Calu3 (cell line): ENCODE results near the gene MYADML2. TPM values are rescaled to one million over a fixed set of nuclear protein-coding genes. Genes with fewer than 3 reads are reported as not detected.

Experiments
- BruUV-seq: library from RNA; stranded (reverse); fragments of 400-500 nt; replicated peaks from 2 replicates; lab custom pipeline; 2021; lab: Mats Ljungman, UMichigan
- CTCF ChIA-PET: fragments of 300-600 bp; sonication (Branson Sonifier 250); formaldehyde crosslinking; loops from one replicate; lab custom pipeline; 2022; ENCODE audit warnings: antibody characterized with exemption; lab: Charles Lee
- DNase-seq: peaks from one replicate; pipeline ENCODE4 v3.0.0; 2022
- H3K27ac Mint-ChIP-seq: one replicate; pipeline ENCODE4 v1.8.0; 2022; ENCODE audit warnings: mixed read lengths; ENCODE audit not compliant: unreplicated experiment
- H3K27me3 Mint-ChIP-seq: one replicate; pipeline ENCODE4 v1.8.0; 2022; ENCODE audit warnings: mixed read lengths; ENCODE audit not compliant: unreplicated experiment
- H3K36me3 Mint-ChIP-seq: one replicate; pipeline ENCODE4 v1.8.0; 2022; ENCODE audit warnings: mild to moderate bottlenecking, moderate library complexity, mixed read lengths; ENCODE audit not compliant: insufficient read depth, unreplicated experiment
- H3K4me1 Mint-ChIP-seq: one replicate; pipeline ENCODE4 v1.8.0; 2022; ENCODE audit warnings: mild to moderate bottlenecking, low read depth, mixed read lengths; ENCODE audit not compliant: unreplicated experiment
- H3K4me3 Mint-ChIP-seq: one replicate; pipeline ENCODE4 v1.8.0; 2022; ENCODE audit warnings: mild to moderate bottlenecking, low read depth, moderate library complexity, mixed read lengths; ENCODE audit not compliant: unreplicated experiment
- H3K9me3 Mint-ChIP-seq: one replicate; pipeline ENCODE4 v1.8.0; 2022; ENCODE audit warnings: low read depth, mixed read lengths; ENCODE audit not compliant: unreplicated experiment
- CTCF ChIP-seq: fragments of 200-600 bp; IDR thresholded peaks from one replicate; pipeline ENCODE4 v1.8.0; 2022; ENCODE audit warnings: antibody characterized with exemption; ENCODE audit not compliant: unreplicated experiment
- intact Hi-C: fragments of 100-400 bp; cut with micrococcal nuclease; formaldehyde crosslinking; loops from one replicate; pipeline ENCODE4 v1.10.0; 2022; ENCODE audit not compliant: unreplicated experiment
- total RNA-seq: library from RNA; stranded (reverse); gene quantifications from 2 replicates; pipeline ENCODE4 v1.2.3, GENCODE V29; 2022

MYADML2 gene
- total RNA-seq, 1 experiment from 2014 or later = not detected

- no peak for TF ChIP-seq CTCF
- H3K27me3 Mint-ChIP-seq = no peaks in the 10 kb centered on the region
- H3K4me3 Mint-ChIP-seq = peak overlapping the region; percentile 90
- peaks cover 54% of the 10 kb centered on the region for H3K36me3 Mint-ChIP-seq
- H3K4me1 Mint-ChIP-seq = peaks cover 26% of the 10 kb centered on the region
- H3K27ac Mint-ChIP-seq = peak overlapping the region; percentile 88
- CTCF ChIA-PET = interaction anchor here (1.2 to 1.6 kb wide), 3 partner anchors 11 to 94 kb away, joined by 3 to 4 read pairs (median 3); partner anchors contain the start of gene PYCR1
- H3K9me3 Mint-ChIP-seq = no peaks in the 10 kb centered on the region
- no peak for DNase-seq
- intact Hi-C loops = no loop called here
- BruUV-seq = no TSS peak
These were observed 21.1 kb downstream of the MYADML2 start for GRCh38 chr17:81925860-81926450.

- H3K4me1 Mint-ChIP-seq = peaks cover 27% of the 10 kb centered on the region
- no peaks in the 10 kb centered on the region for H3K27me3 Mint-ChIP-seq
- H3K27ac Mint-ChIP-seq = no peak overlapping the region
- TF ChIP-seq CTCF = no peak
- no peaks in the 10 kb centered on the region for H3K9me3 Mint-ChIP-seq
- CTCF ChIA-PET = no interaction called here
- BruUV-seq = no TSS peak
- H3K4me3 Mint-ChIP-seq = peak overlapping the region; percentile 66
- DNase-seq = no peak
- intact Hi-C loops = no loop called here
- peaks cover 62% of the 10 kb centered on the region for H3K36me3 Mint-ChIP-seq
These were observed 22.2 kb downstream of the MYADML2 start for GRCh38 chr17:81924557-81925532.

- H3K27me3 Mint-ChIP-seq = no peaks in the 10 kb centered on the region
- DNase-seq = peak; percentile 62
- intact Hi-C loops = no loop called here
- peak overlapping the region; percentile 65 for H3K27ac Mint-ChIP-seq
- H3K9me3 Mint-ChIP-seq = no peaks in the 10 kb centered on the region
- no peak for TF ChIP-seq CTCF
- peaks cover 39% of the 10 kb centered on the region for H3K4me1 Mint-ChIP-seq
- CTCF ChIA-PET = interaction anchor here (1.1 kb wide), 1 partner anchor 114 kb away, joined by 3 read pairs; the partner anchor contains the start of gene DCXR
- peaks cover 67% of the 10 kb centered on the region for H3K36me3 Mint-ChIP-seq
- BruUV-seq = no TSS peak
- H3K4me3 Mint-ChIP-seq = peak overlapping the region; percentile 66
These were observed 23.5 kb downstream of the MYADML2 start for GRCh38 chr17:81923302-81924260.
